ENCODE results near the gene HDAC2. TPM values are rescaled to one million over a fixed set of nuclear protein-coding genes. Genes with fewer than 3 reads are reported as not detected.

Gene HDAC2
- total and polyA plus RNA-seq, 5 experiments from 2014 or later: 64.8 to 90.0 (median 80.2) TPM

DNA sequence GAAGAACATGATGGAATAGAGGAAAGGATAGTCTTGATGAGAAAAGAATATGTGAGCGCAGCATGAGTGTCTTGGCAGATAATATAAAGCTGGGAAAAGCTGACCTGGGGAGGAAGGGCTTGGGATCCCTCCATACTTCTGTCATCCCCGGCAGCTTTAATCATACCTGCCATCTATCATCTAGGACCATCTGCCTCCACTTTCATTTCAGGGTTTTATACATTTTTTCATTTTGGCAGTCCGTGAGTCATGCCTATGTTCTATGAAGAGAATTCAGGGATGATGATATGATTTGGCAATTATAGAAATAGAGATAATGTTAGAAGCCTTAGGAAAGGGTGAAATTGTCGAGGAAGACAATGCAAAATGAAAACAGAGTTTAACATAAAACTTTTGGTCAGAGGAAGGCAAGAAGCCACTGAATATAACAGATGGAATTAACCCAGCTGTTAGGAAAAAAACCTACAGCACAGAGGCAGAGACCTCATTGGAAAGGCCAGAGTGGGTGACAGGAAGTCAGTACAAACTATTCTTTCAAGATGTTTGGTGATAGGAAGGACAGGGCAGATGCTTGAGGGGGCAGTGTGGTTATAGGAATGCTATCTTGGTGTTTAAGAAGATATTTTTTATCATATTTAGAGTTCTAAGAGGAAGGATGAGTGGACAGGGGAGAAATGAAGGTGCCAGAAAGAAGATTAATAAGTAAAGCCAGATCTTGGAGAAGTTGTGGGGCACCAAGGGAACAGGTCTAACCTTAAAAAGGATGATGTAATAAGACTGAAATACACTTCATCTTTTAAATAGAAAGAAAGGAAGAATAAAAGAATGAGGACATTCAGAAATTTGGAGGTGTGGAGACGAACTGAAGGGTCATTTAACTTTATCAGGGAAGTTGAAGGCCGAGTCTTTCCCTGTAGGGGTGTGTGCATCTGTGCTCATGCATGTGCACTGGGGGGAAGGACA is 76.0 kb downstream of the HDAC2 start:
- Mint-ChIP-seq H3K4me3 (no peak overlapping the region), H3K27me3 (peaks cover 2 to 25% (median 9%) of the 10 kb centered on the region in 5 donors), H3K36me3 (peaks cover 0 to 3% (median 0%) of the 10 kb centered on the region in 3 donors), H3K4me1 (no peaks in the 10 kb centered on the region), H3K9me3 (peaks cover 0 to 9% (median 6%) of the 10 kb centered on the region in 9 donors), H3K27ac (no peak overlapping the region)
- POLR2A ChIA-PET: no interaction called here
- ATAC-seq (no peak), DNase-seq (no peak)

DNA sequence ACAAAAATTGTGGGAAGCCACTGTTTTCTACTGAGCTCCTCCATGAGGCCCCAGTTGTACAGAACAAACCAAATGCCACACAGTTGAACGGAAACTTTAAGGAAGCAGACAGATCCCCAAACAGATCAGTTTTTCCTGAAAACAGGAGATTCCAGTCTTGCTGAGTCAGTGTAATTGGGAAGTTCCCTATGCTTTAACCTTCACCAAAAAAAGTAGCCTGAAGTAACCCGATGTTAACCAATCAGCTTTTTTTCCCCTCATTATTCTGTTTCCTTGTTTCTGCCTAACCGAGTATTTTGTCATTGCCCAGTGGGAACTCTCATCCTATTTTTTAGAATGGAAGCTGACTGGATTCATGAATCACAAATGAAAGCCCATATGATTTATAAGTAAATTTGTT is 77.1 kb downstream of the HDAC2 start:
- DNase-seq: no peak
- POLR2A ChIA-PET: no interaction called here
- Mint-ChIP-seq H3K9me3 (peaks cover 0 to 9% (median 6%) of the 10 kb centered on the region in 9 donors), H3K4me1 (no peaks in the 10 kb centered on the region), H3K27ac (no peak overlapping the region), H3K27me3 (peaks cover 6 to 16% (median 7%) of the 10 kb centered on the region in 5 donors), H3K36me3 (peaks cover 0 to 3% (median 0%) of the 10 kb centered on the region in 3 donors), H3K4me3 (no peak overlapping the region)
- no peak for ATAC-seq

DNA sequence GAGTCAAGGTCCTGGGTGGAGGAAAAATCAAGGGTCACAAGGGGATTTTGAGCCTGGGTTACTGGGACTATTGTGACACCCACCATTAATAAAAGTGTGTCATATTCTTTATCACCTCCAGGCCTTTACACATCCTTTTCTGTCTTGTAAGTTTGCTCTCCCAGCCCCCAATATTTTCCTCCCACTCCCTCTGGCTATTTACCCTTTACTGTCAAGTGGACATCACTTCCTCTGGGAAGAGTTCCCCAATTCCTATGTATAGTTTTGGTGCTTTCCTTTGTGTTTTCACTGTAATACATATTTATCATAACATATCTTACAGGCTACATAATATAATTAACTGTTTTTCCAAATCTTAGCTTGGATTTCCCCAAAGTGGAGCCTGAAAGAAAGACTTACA is 77.5 kb downstream of the HDAC2 start:
- peaks cover 0 to 9% (median 6%) of the 10 kb centered on the region in 9 donors for H3K9me3 Mint-ChIP-seq
- H3K36me3 Mint-ChIP-seq: peaks cover 0 to 3% (median 0%) of the 10 kb centered on the region in 3 donors
- POLR2A ChIA-PET: no interaction called here
- H3K27ac Mint-ChIP-seq: no peak overlapping the region
- peaks cover 6 to 16% (median 8%) of the 10 kb centered on the region in 5 donors for H3K27me3 Mint-ChIP-seq
- no peak for ATAC-seq
- H3K4me1 Mint-ChIP-seq: no peaks in the 10 kb centered on the region
- H3K4me3 Mint-ChIP-seq: no peak overlapping the region
- no peak for DNase-seq

DNA sequence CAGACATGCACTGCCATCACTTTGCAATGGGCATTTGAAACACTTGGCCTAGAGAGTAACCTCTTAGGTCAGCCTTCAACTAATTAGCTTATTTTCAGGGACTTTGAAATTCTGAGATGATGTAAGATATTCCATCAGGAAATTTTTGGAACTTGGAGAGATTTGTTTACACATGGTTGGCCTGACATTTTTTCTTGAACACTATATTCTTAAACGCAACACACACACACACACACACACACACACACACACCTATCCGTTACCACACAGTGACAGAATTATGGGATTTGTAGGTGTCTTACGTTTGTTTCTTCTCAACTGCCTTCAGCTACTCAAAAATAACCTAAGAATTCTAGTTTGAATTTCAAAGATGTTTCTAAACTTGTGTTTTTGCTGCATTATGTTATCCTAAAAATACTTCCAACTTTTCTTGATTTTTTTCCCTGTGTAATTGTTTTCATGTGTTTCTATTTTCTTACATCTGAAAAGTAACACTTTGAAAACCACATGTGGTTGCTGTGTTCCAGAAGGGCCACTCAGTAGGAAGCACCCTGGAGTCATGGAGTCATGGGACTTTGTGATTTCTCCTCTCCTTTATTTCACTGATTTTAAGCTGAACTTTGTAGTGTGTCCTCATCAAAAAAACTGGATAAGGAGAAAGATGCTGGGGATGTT is 81.9 kb downstream of the HDAC2 start:
- DNase-seq (no peak), ATAC-seq (no peak)
- Mint-ChIP-seq H3K27me3 (peaks cover 2 to 10% (median 4%) of the 10 kb centered on the region in 5 donors), H3K36me3 (no peaks in the 10 kb centered on the region), H3K4me1 (no peaks in the 10 kb centered on the region), H3K9me3 (peaks cover 0 to 9% (median 4%) of the 10 kb centered on the region in 9 donors), H3K27ac (no peak overlapping the region), H3K4me3 (no peak overlapping the region)
- POLR2A ChIA-PET: no interaction called here

DNA sequence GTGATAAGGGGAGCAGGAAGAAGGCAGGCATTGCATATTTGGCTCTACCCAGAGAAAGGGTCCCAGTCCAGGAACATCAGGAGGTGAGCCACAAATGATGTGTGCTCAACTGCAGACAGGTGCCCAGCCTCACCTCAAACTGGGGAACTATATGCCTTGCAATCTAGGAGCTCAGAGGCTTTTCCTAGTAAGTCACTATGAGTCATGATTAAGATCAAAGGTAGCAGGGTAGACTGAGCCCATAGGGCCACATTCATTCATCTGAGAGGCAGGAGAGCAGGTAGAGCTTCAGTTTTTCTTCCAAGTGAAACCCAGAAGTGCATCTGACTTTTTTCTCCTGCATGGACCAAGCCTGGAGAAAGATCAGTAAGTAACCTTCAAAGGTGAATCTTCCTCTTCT is 82.5 kb downstream of the HDAC2 start:
- no peak overlapping the region for H3K4me3 Mint-ChIP-seq
- POLR2A ChIA-PET: no interaction called here

DNA sequence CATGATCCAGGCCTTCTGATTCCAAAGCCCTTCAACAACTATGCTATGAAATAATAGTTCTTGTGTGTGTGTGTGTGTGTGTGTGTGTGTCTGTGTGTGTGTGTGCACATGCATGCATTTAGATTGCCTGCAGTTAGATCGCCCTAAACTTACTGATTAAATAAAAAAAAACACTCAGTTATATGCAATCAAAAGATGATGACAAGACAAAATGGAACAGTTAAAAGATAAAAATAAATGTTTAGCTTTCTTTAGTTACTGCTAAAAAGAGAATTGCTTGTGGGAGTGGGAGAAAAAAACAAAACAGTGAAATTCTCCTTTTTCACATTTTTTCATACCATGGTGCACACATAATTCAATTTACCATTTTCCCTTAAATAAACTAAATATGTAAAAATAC is 84.4 kb downstream of the HDAC2 start:
- Mint-ChIP-seq H3K4me3 (no peak overlapping the region), H3K27me3 (peaks cover 0 to 8% (median 4%) of the 10 kb centered on the region in 5 donors), H3K27ac (no peak overlapping the region), H3K4me1 (no peaks in the 10 kb centered on the region), H3K36me3 (no peaks in the 10 kb centered on the region), H3K9me3 (peaks cover 0 to 3% (median 0%) of the 10 kb centered on the region in 9 donors)
- DNase-seq: no peak
- POLR2A ChIA-PET: no interaction called here
- ATAC-seq: no peak

More for the DNA sequence above, 82.5 kb downstream of the HDAC2 start:
- Mint-ChIP-seq H3K4me1 (no peaks in the 10 kb centered on the region), H3K9me3 (peaks cover 0 to 9% (median 4%) of the 10 kb centered on the region in 9 donors), H3K27me3 (peaks cover 0 to 10% (median 3%) of the 10 kb centered on the region in 5 donors), H3K36me3 (no peaks in the 10 kb centered on the region), H3K27ac (no peak overlapping the region)
- ATAC-seq (no peak), DNase-seq (no peak)

DNA sequence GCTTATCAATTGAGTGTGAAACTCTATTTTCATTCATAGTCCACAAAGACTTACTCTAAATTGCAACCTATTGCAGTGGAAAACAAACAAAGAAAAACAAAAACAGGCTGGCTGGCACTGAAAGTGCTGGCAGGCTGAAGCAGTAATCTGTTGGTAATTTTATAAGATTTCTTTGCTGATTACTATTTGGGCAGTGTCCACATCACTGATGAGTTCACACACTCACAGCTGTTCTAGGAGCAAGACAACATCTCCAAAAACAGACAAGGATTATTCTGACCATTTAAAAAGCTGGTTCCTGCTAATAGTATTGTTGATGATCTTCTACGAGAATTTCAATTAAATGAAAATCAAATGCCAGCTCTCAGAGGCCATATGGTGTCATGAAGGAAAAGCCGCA is 86.9 kb downstream of the HDAC2 start:
- peaks cover 10 to 16% (median 14%) of the 10 kb centered on the region in 5 donors for H3K27me3 Mint-ChIP-seq
- no peak overlapping the region for H3K27ac Mint-ChIP-seq
- DNase-seq: no peak
- no peaks in the 10 kb centered on the region for H3K36me3 Mint-ChIP-seq
- ATAC-seq: no peak
- H3K4me3 Mint-ChIP-seq: no peak overlapping the region
- POLR2A ChIA-PET: no interaction called here
- H3K9me3 Mint-ChIP-seq: no peaks in the 10 kb centered on the region
- H3K4me1 Mint-ChIP-seq: peaks cover 0 to 1% (median 0%) of the 10 kb centered on the region in 4 donors

Other genes starting within 250 kb of the HDAC2 start
- 1 to 10 TPM; 2.2 to 2.5 TPM for gene MARCKS, start 113.8 kb downstream of the HDAC2 start, total RNA-seq
- gene MARCKS, start 113.8 kb downstream of the HDAC2 start, polyA plus RNA-seq: not detected

Measured in naive thymus-derived CD8-positive, alpha-beta T cell (primary cell).